Erythroblast (primary cell): ENCODE data around the gene TECRL.

Experiments
- GATA1 ChIP-seq: IDR thresholded peaks from 2 replicates; pipeline ENCODE4 v1.6.1; 2011; ENCODE audit warnings: low read depth, mild to moderate bottlenecking, control low read depth, low read length, moderate library complexity
- POLR2A ChIP-seq: IDR thresholded peaks from 2 replicates; pipeline ENCODE4 v1.6.1; 2011; ENCODE audit warnings: mild to moderate bottlenecking, low read length

GRCh38 chr4:64305565-64306254 is 103.5 kb downstream of the TECRL start:
- no peak for TF ChIP-seq POLR2A
- no peak for TF ChIP-seq GATA1
